Transverse colon (tissue), 4 donors: ENCODE data around the gene MBOAT2. TPM values are rescaled to one million over a fixed set of nuclear protein-coding genes. Genes with fewer than 3 reads are reported as not detected.

Experiments used
- DNase-seq: peaks from one replicate; pipeline ENCODE4 v3.0.0-alpha.2; 2019
- H3K27ac ChIP-seq, 4 donors: fragments of 200-600 bp; sonication (generic); 2 replicates each; pipeline ENCODE4 v1.5.1; 2016 to 2018; ENCODE audit warnings: inconsistent platforms in 4 of 4
- H3K27me3 ChIP-seq: fragments of 200-600 bp; sonication (generic); 2 replicates; pipeline ENCODE4 v1.5.1; 2017; ENCODE audit warnings: inconsistent platforms
- H3K36me3 ChIP-seq, 4 donors: fragments of 200-600 bp; sonication (generic); 2 replicates each; pipeline ENCODE4 v1.5.1; 2017 to 2019; ENCODE audit warnings: inconsistent platforms in 4 of 4
- H3K4me1 ChIP-seq, 4 donors: fragments of 200-600 bp; sonication (generic); 2 replicates each; pipeline ENCODE4 v1.5.1; 2017 to 2020; ENCODE audit warnings: inconsistent platforms in 4 of 4
- H3K4me3 ChIP-seq, 4 donors: fragments of 200-600 bp; sonication (generic); 1 replicate in 1 of 4; 2 replicates in 3 of 4; pipeline versions ENCODE4 v1.5.1 to v1.6.1; 2017 to 2019; ENCODE audit warnings: inconsistent platforms in 4 of 4
- H3K9me3 ChIP-seq, 2 donors: fragments of 200-600 bp; sonication (generic); 2 replicates each; pipeline ENCODE4 v1.5.1; 2017 to 2019; ENCODE audit warnings: inconsistent platforms in 2 of 2
- EP300 ChIP-seq: sonication (generic); formaldehyde crosslinking; IDR thresholded peaks from one replicate; pipeline ENCODE4 v1.6.1; 2017; ENCODE audit warnings: antibody characterized with exemption, low read depth
- POLR2A ChIP-seq: fragments of 450-650 bp; IDR thresholded peaks from one replicate; pipeline ENCODE4 v1.6.1; 2016; ENCODE audit warnings: antibody characterized with exemption, mild to moderate bottlenecking, moderate library complexity
- POLR2AphosphoS5 ChIP-seq, 3 donors: sonication (generic); formaldehyde crosslinking; IDR thresholded peaks; one replicate each; pipeline ENCODE4 v1.6.1; 2016; ENCODE audit warnings: antibody characterized with exemption in 3 of 3
- WGBS, 2 donors: methylation state at CpG; one replicate each; pipeline ENCODE4 v1.1.5; 2018; ENCODE audit warnings: low coverage in 1 of 2; 5-methylcytosine and 5-hydroxymethylcytosine counted together
- in situ Hi-C, 4 donors: fragments of 200-750 bp; cut with MboI; loops; one replicate each; pipeline versions ENCODE4 v1.15.0 to v1.15.1; 2017; ENCODE audit warnings: low sequenced_read_pairs in 3 of 4, low pct_ligation_motif_present in 1 of 4, low pct_unique_long_range_greater_than_20kb in 1 of 4
- intact Hi-C: fragments of 100-400 bp; cut with DNase I; formaldehyde crosslinking; loops from one replicate; pipeline ENCODE4 v1.15.1; 2023; ENCODE audit warnings: low total_unique reads
- total RNA-seq, 4 donors: library from RNA; depleted of rRNA; stranded (reverse); fragments of >200 nt; gene quantifications; one replicate each; pipeline ENCODE4 v1.1.0, GENCODE V29; 2016
- TF ChIP-seq, protein P1 (sequence below), 5 experiments: fragments of 200-600 bp in 3 of 5; fragments of 450-650 bp in 2 of 5; sonication (generic) in 3 of 5; IDR thresholded peaks; 1 replicate in 2 of 5; 2 replicates in 3 of 5; pipeline ENCODE4 v1.5.1; 2016 to 2017; ENCODE audit warnings: antibody characterized with exemption in 5 of 5, inconsistent platforms in 3 of 5, mild to moderate bottlenecking in 2 of 5, moderate library complexity in 1 of 5

The MBOAT2 gene
- total RNA-seq, 4 donors from 2014 or later: 10.0 to 132 (median 89.2) TPM

DNA sequence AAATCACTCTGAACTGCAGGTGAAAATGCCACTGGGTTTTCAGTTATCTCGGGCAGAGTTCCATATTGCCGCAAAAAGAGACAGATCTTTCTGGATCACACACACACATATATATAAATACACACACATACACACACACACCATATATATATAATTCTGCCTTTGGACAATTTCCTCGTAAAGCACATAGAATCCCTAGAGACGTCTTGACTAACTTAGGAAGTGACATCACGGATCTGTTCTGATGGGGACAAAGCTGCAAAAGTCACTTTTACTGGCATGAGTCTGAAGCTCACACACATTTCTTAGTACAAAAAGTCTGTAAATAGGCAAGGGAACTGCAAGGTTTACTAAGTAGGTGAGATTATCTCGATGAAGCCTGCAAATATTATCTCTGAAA lies 28.6 kb upstream of the MBOAT2 start:
- H3K36me3 ChIP-seq: no peaks in the 10 kb centered on the region
- H3K4me3 ChIP-seq: no peak overlapping the region
- peak overlapping the region in 1 of 4 donors; percentile 2 for H3K27ac ChIP-seq
- TF ChIP-seq EP300 (no peak), POLR2AphosphoS5 (IDR thresholded peaks at IDR 0.05) (no peak), POLR2A (no peak)
- TF ChIP-seq, protein P1, sequence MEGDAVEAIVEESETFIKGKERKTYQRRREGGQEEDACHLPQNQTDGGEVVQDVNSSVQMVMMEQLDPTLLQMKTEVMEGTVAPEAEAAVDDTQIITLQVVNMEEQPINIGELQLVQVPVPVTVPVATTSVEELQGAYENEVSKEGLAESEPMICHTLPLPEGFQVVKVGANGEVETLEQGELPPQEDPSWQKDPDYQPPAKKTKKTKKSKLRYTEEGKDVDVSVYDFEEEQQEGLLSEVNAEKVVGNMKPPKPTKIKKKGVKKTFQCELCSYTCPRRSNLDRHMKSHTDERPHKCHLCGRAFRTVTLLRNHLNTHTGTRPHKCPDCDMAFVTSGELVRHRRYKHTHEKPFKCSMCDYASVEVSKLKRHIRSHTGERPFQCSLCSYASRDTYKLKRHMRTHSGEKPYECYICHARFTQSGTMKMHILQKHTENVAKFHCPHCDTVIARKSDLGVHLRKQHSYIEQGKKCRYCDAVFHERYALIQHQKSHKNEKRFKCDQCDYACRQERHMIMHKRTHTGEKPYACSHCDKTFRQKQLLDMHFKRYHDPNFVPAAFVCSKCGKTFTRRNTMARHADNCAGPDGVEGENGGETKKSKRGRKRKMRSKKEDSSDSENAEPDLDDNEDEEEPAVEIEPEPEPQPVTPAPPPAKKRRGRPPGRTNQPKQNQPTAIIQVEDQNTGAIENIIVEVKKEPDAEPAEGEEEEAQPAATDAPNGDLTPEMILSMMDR (IDR thresholded peaks at IDR 0.05): no peak
- H3K4me1 ChIP-seq: peaks cover 0 to 13% (median 8%) of the 10 kb centered on the region in 4 donors
- DNase-seq: no peak
- intact Hi-C loops (no loop called here), in situ Hi-C loops (no loop called here)
- 56 to 61% methylated on average over 6 of the region's 6 CpGs for WGBS, 2 donors
- H3K9me3 ChIP-seq: no peaks in the 10 kb centered on the region
- H3K27me3 ChIP-seq: no peaks in the 10 kb centered on the region

DNA sequence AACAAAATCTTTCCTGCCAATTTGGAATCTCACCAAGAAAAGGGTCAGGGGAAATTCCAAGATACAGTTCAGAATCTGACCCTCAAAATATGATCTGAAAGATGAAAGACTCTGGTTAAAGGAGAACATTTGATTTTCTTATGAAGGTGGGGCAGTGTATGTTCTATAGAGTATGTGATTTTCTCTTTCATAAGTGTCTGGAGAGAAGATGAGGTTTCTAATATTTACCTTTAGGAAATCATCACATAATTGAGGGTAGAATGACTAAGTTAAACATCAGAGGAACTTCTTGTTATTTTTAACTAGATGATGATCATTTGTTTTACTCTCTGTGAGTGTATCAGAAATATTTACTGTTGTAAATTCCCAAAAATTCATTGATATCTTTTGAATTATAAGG lies 27.8 kb upstream of the MBOAT2 start:
- intact Hi-C loops: no loop called here
- Histone ChIP-seq H3K4me1 (peaks cover 0 to 13% (median 8%) of the 10 kb centered on the region in 4 donors), H3K9me3 (no peaks in the 10 kb centered on the region), H3K4me3 (no peak overlapping the region), H3K27me3 (no peaks in the 10 kb centered on the region), H3K36me3 (no peaks in the 10 kb centered on the region), H3K27ac (no peak overlapping the region)
- no peak for DNase-seq
- in situ Hi-C loops: no loop called here
- no peak for TF ChIP-seq POLR2A
- TF ChIP-seq POLR2AphosphoS5 (IDR thresholded peaks at IDR 0.05): no peak
- TF ChIP-seq, protein P1 (IDR thresholded peaks at IDR 0.05): no peak
- no peak for TF ChIP-seq EP300

DNA sequence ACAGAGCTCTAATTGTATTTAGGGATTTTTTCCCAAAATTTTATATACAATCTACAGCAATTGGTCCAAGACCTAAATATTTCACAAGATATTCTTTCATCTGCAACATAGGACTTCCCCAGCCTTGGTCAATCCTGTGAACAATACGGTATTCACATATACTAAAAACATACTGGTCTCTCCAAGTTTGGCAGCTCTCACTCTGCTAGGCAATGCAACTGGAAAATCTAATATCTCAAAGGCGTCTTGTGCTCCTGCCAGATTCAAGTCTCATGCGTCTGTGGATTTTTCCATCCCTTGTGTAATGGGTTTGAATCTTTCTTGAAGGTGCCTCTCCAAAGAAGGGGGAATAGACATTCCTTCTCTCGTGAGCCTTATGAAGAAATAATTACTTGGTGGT lies 27.4 kb upstream of the MBOAT2 start:
- Histone ChIP-seq H3K4me1 (peaks cover 0 to 13% (median 8%) of the 10 kb centered on the region in 4 donors), H3K9me3 (no peaks in the 10 kb centered on the region), H3K27me3 (no peaks in the 10 kb centered on the region), H3K27ac (no peak overlapping the region), H3K4me3 (no peak overlapping the region), H3K36me3 (no peaks in the 10 kb centered on the region)
- 66 to 69% methylated on average over 4 of the region's 4 CpGs for WGBS, 2 donors
- intact Hi-C loops (no loop called here), in situ Hi-C loops (no loop called here)
- no peak for DNase-seq
- TF ChIP-seq POLR2A: no peak
- TF ChIP-seq POLR2AphosphoS5 (IDR thresholded peaks at IDR 0.05): no peak
- TF ChIP-seq EP300: no peak

DNA sequence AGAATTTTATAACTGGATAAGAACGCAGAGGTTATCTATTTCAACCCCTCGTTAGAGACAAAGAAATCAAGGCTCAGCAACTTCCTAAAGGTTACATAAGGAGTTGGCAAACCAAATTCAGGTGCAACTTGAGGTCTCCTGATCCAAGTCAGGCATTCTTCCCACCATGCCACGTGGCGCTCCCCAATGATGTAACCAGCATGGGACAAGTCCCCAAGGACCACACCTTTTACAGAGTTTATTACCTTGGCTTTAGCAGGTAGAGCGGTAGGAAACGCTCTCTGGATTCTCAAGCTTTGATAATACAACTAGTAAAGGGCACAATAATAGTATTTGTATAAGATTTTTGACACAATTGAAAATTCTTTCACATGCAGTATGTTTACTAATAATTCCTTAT lies 26.7 kb upstream of the MBOAT2 start:
- Histone ChIP-seq H3K4me3 (no peak overlapping the region), H3K27me3 (no peaks in the 10 kb centered on the region), H3K36me3 (no peaks in the 10 kb centered on the region), H3K27ac (no peak overlapping the region), H3K4me1 (peaks cover 0 to 13% (median 8%) of the 10 kb centered on the region in 4 donors), H3K9me3 (no peaks in the 10 kb centered on the region)
- intact Hi-C loops (no loop called here), in situ Hi-C loops (no loop called here)
- WGBS, 2 donors: 67 to 86% methylated on average over 5 to 6 of the region's 6 CpGs
- no peak for TF ChIP-seq POLR2AphosphoS5 (IDR thresholded peaks at IDR 0.05)
- TF ChIP-seq, protein P1 (IDR thresholded peaks at IDR 0.05): no peak
- no peak for TF ChIP-seq EP300
- no peak for TF ChIP-seq POLR2A
- DNase-seq: no peak

DNA sequence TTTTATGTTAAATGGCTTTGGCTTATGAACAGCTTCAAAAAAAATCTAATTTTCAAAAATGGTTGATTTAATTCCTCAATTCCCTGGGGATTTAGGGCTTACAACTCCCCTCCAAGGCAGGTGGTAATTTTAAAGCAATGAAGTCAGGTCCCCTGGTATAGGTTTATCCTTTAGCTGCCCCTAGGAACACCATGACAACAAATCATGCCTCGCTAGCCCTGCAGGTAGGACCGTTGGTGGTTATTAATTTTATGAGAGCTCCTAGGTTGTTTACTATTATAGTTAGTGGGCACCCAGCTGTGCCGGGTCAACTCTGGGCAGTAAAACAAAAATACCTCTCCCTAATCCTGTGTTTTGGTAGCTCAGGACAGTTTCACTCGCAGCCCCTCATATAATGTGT lies 26.2 kb upstream of the MBOAT2 start:
- DNase-seq: no peak
- Histone ChIP-seq H3K36me3 (no peaks in the 10 kb centered on the region), H3K27ac (no peak overlapping the region), H3K9me3 (no peaks in the 10 kb centered on the region), H3K27me3 (no peaks in the 10 kb centered on the region), H3K4me3 (no peak overlapping the region), H3K4me1 (peaks cover 0 to 13% (median 8%) of the 10 kb centered on the region in 4 donors)
- intact Hi-C loops (no loop called here), in situ Hi-C loops (no loop called here)
- TF ChIP-seq POLR2AphosphoS5 (IDR thresholded peaks at IDR 0.05): no peak
- no peak for TF ChIP-seq EP300
- TF ChIP-seq, protein P1 (IDR thresholded peaks at IDR 0.05): no peak
- TF ChIP-seq POLR2A: no peak
- 41 to 70% methylated on average over 2 to 4 of the region's 4 CpGs for WGBS, 2 donors
